Stimulated activated CD8-positive, alpha-beta memory T cell treated with anti-CD3 and anti-CD28 coated beads, Interleukin-12 subunit alpha, Interleukin-12 subunit beta, amount 100 ng/mL, for 24 hours (primary cell): Measurements from ENCODE around the gene ZMAT5.

Experiments used
- DNase-seq: peaks from one replicate; pipeline ENCODE4 v3.0.0-alpha.2; 2020; ENCODE audit errors: extremely low read depth

ZMAT5 gene

GRCh38 chr22:29689206-29689879, 77.5 kb downstream of the ZMAT5 start:
- no peak for DNase-seq

DNA sequence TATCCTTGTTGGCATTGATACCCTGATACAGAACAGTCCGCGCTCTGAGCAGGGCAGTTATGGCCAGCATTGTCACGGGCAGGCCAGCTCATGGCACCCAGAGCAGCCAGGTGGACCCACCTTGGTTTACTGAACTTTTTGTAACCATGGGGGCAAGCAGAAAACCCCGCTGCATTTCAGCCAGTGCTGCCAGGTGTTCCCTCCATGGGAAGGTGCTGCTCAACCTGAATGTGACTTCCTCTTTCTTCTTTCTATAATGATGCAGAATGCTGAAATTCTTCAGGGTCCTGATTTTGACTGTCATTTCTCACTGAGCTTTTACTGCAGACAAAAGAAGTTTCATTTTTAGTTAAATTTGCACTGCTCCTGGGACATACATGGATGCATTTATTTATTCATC, 82.6 kb downstream of the ZMAT5 start:
- no peak for DNase-seq

GRCh38 chr22:29683536-29683935, 83.3 kb downstream of the ZMAT5 start:
- no peak for DNase-seq
